Fibroblast of lung (primary cell): ENCODE data around the gene GCKR. TPM values are rescaled to one million over a fixed set of nuclear protein-coding genes. Genes with fewer than 3 reads are reported as not detected.

Experiments
- DNase-seq, 2 donors: peaks; one replicate each; pipeline versions ENCODE4 v3.0.0 to v3.0.0-alpha.2; 2010; ENCODE audit warnings: low read depth in 2 of 2
- H2AFZ ChIP-seq: 2 replicates; pipeline ENCODE4 v1.5.1; 2012; ENCODE audit warnings: low read length, control low read depth, inconsistent platforms
- H3K27ac ChIP-seq: 2 replicates; pipeline ENCODE4 v1.5.1; 2011; ENCODE audit warnings: low read length, control low read depth; ENCODE audit not compliant: insufficient read depth
- H3K27me3 ChIP-seq: 2 replicates; pipeline ENCODE4 v1.5.1; 2011; ENCODE audit warnings: mild to moderate bottlenecking, low read length; ENCODE audit not compliant: control insufficient read depth, insufficient read depth
- H3K36me3 ChIP-seq: 2 replicates; pipeline ENCODE4 v1.5.1; 2011; ENCODE audit warnings: low read length; ENCODE audit not compliant: control insufficient read depth, insufficient read depth
- H3K4me1 ChIP-seq: 2 replicates; pipeline ENCODE4 v1.5.1; 2011; ENCODE audit warnings: low read length; ENCODE audit not compliant: control insufficient read depth, insufficient read depth; ENCODE audit errors: extremely low read depth
- H3K4me2 ChIP-seq: 2 replicates; pipeline ENCODE4 v1.5.1; 2011; ENCODE audit warnings: low read length, control low read depth; ENCODE audit not compliant: insufficient read depth; ENCODE audit errors: extremely low read depth
- H3K4me3 ChIP-seq, 4 experiments: fragments of 200-600 bp in 1 of 4; sonication (generic) in 1 of 4; replicated peaks in 1 of 4; 2 replicates each; pipeline ENCODE4 v1.5.1; 2011 to 2016; ENCODE audit warnings: low read length in 4 of 4, low read depth in 3 of 4, mild to moderate bottlenecking in 3 of 4, control low read depth in 2 of 4, inconsistent platforms in 1 of 4, mixed read lengths in 1 of 4; ENCODE audit not compliant: insufficient read depth in 1 of 4; ENCODE audit errors: control extremely low read depth in 1 of 4
- H3K79me2 ChIP-seq: 2 replicates; pipeline ENCODE4 v1.5.1; 2012; ENCODE audit warnings: mild to moderate bottlenecking, low read length, inconsistent platforms; ENCODE audit not compliant: control insufficient read depth, insufficient read depth
- H3K9ac ChIP-seq: 2 replicates; pipeline ENCODE4 v1.5.1; 2011; ENCODE audit warnings: mild to moderate bottlenecking, low read length, control low read depth; ENCODE audit not compliant: insufficient read depth
- H3K9me3 ChIP-seq: 2 replicates; pipeline ENCODE4 v1.5.1; 2012; ENCODE audit warnings: low read depth, low read length; ENCODE audit not compliant: control insufficient read depth, insufficient read depth
- H4K20me1 ChIP-seq: 2 replicates; pipeline ENCODE4 v1.5.1; 2011; ENCODE audit warnings: low read length; ENCODE audit not compliant: control insufficient read depth, insufficient read depth; ENCODE audit errors: extremely low read depth
- CTCF ChIP-seq, 2 donors: IDR thresholded peaks in 1 of 2; conservative IDR thresholded peaks in 1 of 2; 1 replicate in 1 of 2; 2 replicates in 1 of 2; pipeline ENCODE4 v1.5.1; 2011 to 2012; ENCODE audit warnings: low read length in 2 of 2, control low read depth in 1 of 2, inconsistent platforms in 1 of 2, low read depth in 1 of 2, mild to moderate bottlenecking in 1 of 2
- EZH2 ChIP-seq: IDR thresholded peaks from 2 replicates; pipeline ENCODE4 v1.5.1; 2012; ENCODE audit warnings: low read length, control low read depth, mild to moderate bottlenecking; ENCODE audit errors: missing control alignments
- polyA plus RNA-seq, 2 donors: library from polyadenylated mRNA; depleted of rRNA in 1 of 2; stranded (reverse) in 1 of 2; unstranded in 1 of 2; fragments of >200 nt; gene quantifications; 2 replicates each; pipeline ENCODE4 v1.2.1, GENCODE V29; 2011 to 2012; ENCODE audit warnings: missing spikeins in 1 of 2
- total RNA-seq: library from RNA; depleted of rRNA; stranded (reverse); fragments of >200 nt; gene quantifications from 2 replicates; pipeline ENCODE4 v1.2.1, GENCODE V29; 2014

Gene GCKR
- total and polyA plus RNA-seq, 2 donors (not counting 1 experiment from before 2014, with no cell fraction given): 0.16 to 0.50 TPM

DNA sequence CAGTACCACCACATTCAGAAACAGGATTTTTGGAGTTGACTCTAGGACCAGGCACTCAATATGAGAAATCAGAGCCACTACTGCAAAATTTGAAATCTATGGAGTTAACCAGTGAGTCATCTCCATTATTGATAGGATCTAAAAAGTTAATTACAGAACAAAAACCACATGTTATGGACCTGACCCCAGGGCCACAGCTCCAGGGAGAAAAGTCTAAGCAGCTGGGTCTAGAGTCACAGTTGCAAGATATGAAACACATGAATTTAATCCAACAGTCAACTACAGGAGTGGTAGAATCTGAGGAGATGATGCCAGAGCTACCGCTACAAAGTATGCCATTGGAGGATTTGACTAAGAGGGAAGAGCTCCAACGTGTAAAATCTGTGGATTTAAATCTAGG, 72.8 kb downstream of the GCKR start:
- H3K36me3 ChIP-seq: no peaks in the 10 kb centered on the region
- TF ChIP-seq CTCF (conservative IDR thresholded peaks at IDR 0.05 in 1 of 2, IDR thresholded peaks at IDR 0.05 in 1 of 2; ENCODE audit: low read depth in 1 of 2, low read length in 2 of 2): no peak
- no peak for TF ChIP-seq EZH2
- no peaks in the 10 kb centered on the region for H4K20me1 ChIP-seq
- no peak overlapping the region for H3K4me3 ChIP-seq
- no peak overlapping the region for H3K4me2 ChIP-seq
- no peaks in the 10 kb centered on the region for H3K27me3 ChIP-seq
- no peaks in the 10 kb centered on the region for H3K79me2 ChIP-seq
- H3K9ac ChIP-seq: no peak overlapping the region
- H2AFZ ChIP-seq: no peak overlapping the region
- no peaks in the 10 kb centered on the region for H3K4me1 ChIP-seq
- no peaks in the 10 kb centered on the region for H3K9me3 ChIP-seq
- no peak overlapping the region for H3K27ac ChIP-seq
- DNase-seq: peak; percentile 39 to 66

- DNase-seq: no peak
- no peaks in the 10 kb centered on the region for H3K79me2 ChIP-seq
Measured at GRCh38 chr2:27571197-27571596, 74.6 kb downstream of the GCKR start.

GRCh38 chr2:27571681-27572080, 75.0 kb downstream of the GCKR start:
- H4K20me1 ChIP-seq: no peaks in the 10 kb centered on the region
- DNase-seq: no peak
- no peaks in the 10 kb centered on the region for H3K4me1 ChIP-seq
- H3K9ac ChIP-seq: no peak overlapping the region
- H3K79me2 ChIP-seq: no peaks in the 10 kb centered on the region
- no peaks in the 10 kb centered on the region for H3K9me3 ChIP-seq
- H3K27ac ChIP-seq: no peak overlapping the region
- H3K36me3 ChIP-seq: no peaks in the 10 kb centered on the region
- TF ChIP-seq CTCF (conservative IDR thresholded peaks at IDR 0.05 in 1 of 2, IDR thresholded peaks at IDR 0.05 in 1 of 2; ENCODE audit: low read depth in 1 of 2, low read length in 2 of 2): no peak
- TF ChIP-seq EZH2: no peak
- no peaks in the 10 kb centered on the region for H3K27me3 ChIP-seq
- H2AFZ ChIP-seq: no peak overlapping the region
- no peak overlapping the region for H3K4me3 ChIP-seq
- H3K4me2 ChIP-seq: no peak overlapping the region

More at GRCh38 chr2:27571197-27571596, 74.6 kb downstream of the GCKR start:
- Histone ChIP-seq H4K20me1 (no peaks in the 10 kb centered on the region), H3K27ac (no peak overlapping the region), H3K4me2 (no peak overlapping the region), H2AFZ (no peak overlapping the region), H3K27me3 (no peaks in the 10 kb centered on the region), H3K9ac (no peak overlapping the region), H3K9me3 (no peaks in the 10 kb centered on the region), H3K36me3 (no peaks in the 10 kb centered on the region), H3K4me3 (no peak overlapping the region), H3K4me1 (no peaks in the 10 kb centered on the region)
- TF ChIP-seq CTCF (conservative IDR thresholded peaks at IDR 0.05 in 1 of 2, IDR thresholded peaks at IDR 0.05 in 1 of 2; ENCODE audit: low read depth in 1 of 2, low read length in 2 of 2) (no peak), EZH2 (no peak)
